HepG2 (cell line): Measurements from ENCODE around the gene SAMD14. TPM values are rescaled to one million over a fixed set of nuclear protein-coding genes. Genes with fewer than 3 reads are reported as not detected.

ENCODE experiments used
- ARHGAP35 ChIP-seq: sonication (generic); formaldehyde crosslinking; IDR thresholded peaks from 2 replicates; pipeline ENCODE4 v1.9.0; 2022; ENCODE audit warnings: mild to moderate bottlenecking, inconsistent platforms, moderate library complexity, missing genetic modification reagents, borderline replicate concordance
- EZH2 ChIP-seq: conservative IDR thresholded peaks from 2 replicates; pipeline ENCODE4 v1.6.1; 2012; ENCODE audit warnings: mild to moderate bottlenecking, low read depth, low read length, moderate library complexity
- GFI1 ChIP-seq: sonication (generic); formaldehyde crosslinking; IDR thresholded peaks from 2 replicates; pipeline ENCODE4 v1.5.0; 2020; ENCODE audit warnings: missing genetic modification reagents, mild to moderate bottlenecking, borderline replicate concordance
- HDAC2 ChIP-seq: sonication (generic); formaldehyde crosslinking; IDR thresholded peaks from 2 replicates; pipeline ENCODE4 v1.4.0; 2020; ENCODE audit warnings: missing genetic modification reagents
- PLSCR1 ChIP-seq: sonication (generic); formaldehyde crosslinking; IDR thresholded peaks from 2 replicates; pipeline ENCODE4 v1.5.0; 2020; ENCODE audit warnings: missing genetic modification reagents, mild to moderate bottlenecking, borderline replicate concordance
- STAT6 ChIP-seq: sonication (generic); formaldehyde crosslinking; IDR thresholded peaks from 2 replicates; pipeline ENCODE4 v1.4.0; 2020; ENCODE audit warnings: missing genetic modification reagents, mild to moderate bottlenecking, borderline replicate concordance
- U2AF1 ChIP-seq: fragments of 200-400 bp; formaldehyde crosslinking; optimal IDR thresholded peaks from 2 replicates; pipeline ENCODE3; 2017; ENCODE audit warnings: mild to moderate bottlenecking, low read depth, low read length
- ZSCAN25 ChIP-seq: sonication (generic); formaldehyde crosslinking; IDR thresholded peaks from 2 replicates; pipeline ENCODE4 v1.8.0; 2022; ENCODE audit warnings: mild to moderate bottlenecking, missing genetic modification reagents
- polyA plus RNA-seq, 8 experiments: library from polyadenylated mRNA; depleted of rRNA in 3 of 8; stranded (reverse) in 7 of 8; unstranded in 1 of 8; fragments of >200 nt; fragmentation: Illumina TruSeq in 4 of 8; extraction: Trizol in 4 of 8; gene quantifications; 2 replicates each; pipeline versions ENCODE4 v1.2.1 to v1.2.3, GENCODE V29; 2011 to 2016; ENCODE audit warnings: low read depth in 4 of 8, missing spikeins in 1 of 8, mixed read lengths in 1 of 8; ENCODE audit not compliant: insufficient read depth in 1 of 8
- total RNA-seq, 5 experiments: library from RNA; depleted of rRNA; stranded (reverse); fragments of >200 nt; fragmentation: Illumina TruSeq; extraction: Trizol; gene quantifications; 2 replicates each; pipeline ENCODE4 v1.2.3, GENCODE V29; 2016; ENCODE audit warnings: low read depth in 1 of 5
- TF ChIP-seq, protein P1 (sequence below), 2 experiments: fragments of 450-650 bp in 1 of 2; sonication (generic) in 1 of 2; formaldehyde crosslinking in 1 of 2; IDR thresholded peaks; 2 replicates each; pipeline versions ENCODE4 v1.6.1 to v1.8.0; 2016 to 2022; ENCODE audit warnings: antibody characterized with exemption in 1 of 2, mild to moderate bottlenecking in 1 of 2, missing genetic modification reagents in 1 of 2
- TF ChIP-seq, protein P2 (sequence below): IDR thresholded peaks from 2 replicates; pipeline ENCODE4 v1.6.1; 2012; ENCODE audit warnings: low read length, improper control_type of control experiment

Gene SAMD14
- total and polyA plus RNA-seq, 2 of the 13 experiments (the other 11 are each of a cell fraction or from before 2014, with no cell fraction given) = 0.07 to 0.22 TPM

DNA sequence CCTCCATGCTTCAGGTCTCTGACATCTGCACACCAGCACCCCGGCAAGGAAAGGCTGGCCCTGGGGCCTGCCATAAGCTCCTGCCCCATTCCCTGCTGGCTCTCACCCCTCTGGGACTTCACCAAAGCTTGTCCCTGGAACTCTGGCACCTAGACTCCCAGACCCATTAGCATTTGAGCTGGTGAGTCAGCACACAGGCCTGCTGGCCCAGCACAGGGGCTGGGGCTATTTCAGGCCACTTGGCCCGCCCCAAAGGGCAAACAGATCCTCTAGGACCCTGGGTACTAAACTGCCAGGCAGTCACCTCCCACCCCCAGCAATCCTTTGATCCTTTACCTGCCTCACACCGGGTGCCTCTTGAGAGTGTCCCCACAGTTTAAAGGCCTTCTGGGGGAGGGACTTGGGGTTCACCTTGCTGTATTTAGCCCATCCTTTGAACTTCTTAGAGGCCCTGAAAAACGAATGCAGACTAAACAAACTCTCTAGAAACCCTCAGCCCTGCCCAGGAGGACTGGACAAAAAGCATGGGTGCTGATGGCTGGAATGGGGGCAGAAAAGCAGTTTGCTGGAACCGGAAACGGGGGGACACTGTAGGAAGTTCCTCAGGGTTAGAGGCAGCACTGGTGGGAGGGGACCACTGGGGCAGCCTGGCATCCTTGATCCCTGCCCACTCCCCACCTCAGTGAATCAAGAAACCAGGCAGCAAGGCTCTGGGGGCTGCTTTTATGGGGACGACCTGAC, 3.2 kb upstream of the SAMD14 start (continued):
- TF ChIP-seq, protein P1, sequence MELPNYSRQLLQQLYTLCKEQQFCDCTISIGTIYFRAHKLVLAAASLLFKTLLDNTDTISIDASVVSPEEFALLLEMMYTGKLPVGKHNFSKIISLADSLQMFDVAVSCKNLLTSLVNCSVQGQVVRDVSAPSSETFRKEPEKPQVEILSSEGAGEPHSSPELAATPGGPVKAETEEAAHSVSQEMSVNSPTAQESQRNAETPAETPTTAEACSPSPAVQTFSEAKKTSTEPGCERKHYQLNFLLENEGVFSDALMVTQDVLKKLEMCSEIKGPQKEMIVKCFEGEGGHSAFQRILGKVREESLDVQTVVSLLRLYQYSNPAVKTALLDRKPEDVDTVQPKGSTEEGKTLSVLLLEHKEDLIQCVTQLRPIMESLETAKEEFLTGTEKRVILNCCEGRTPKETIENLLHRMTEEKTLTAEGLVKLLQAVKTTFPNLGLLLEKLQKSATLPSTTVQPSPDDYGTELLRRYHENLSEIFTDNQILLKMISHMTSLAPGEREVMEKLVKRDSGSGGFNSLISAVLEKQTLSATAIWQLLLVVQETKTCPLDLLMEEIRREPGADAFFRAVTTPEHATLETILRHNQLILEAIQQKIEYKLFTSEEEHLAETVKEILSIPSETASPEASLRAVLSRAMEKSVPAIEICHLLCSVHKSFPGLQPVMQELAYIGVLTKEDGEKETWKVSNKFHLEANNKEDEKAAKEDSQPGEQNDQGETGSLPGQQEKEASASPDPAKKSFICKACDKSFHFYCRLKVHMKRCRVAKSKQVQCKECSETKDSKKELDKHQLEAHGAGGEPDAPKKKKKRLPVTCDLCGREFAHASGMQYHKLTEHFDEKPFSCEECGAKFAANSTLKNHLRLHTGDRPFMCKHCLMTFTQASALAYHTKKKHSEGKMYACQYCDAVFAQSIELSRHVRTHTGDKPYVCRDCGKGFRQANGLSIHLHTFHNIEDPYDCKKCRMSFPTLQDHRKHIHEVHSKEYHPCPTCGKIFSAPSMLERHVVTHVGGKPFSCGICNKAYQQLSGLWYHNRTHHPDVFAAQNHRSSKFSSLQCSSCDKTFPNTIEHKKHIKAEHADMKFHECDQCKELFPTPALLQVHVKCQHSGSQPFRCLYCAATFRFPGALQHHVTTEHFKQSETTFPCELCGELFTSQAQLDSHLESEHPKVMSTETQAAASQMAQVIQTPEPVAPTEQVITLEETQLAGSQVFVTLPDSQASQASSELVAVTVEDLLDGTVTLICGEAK (IDR thresholded peaks at IDR 0.05) = no peak
- TF ChIP-seq, protein P1 (CRISPR knock-in tag; IDR thresholded peaks at IDR 0.05) = no peak
- TF ChIP-seq, protein P2, sequence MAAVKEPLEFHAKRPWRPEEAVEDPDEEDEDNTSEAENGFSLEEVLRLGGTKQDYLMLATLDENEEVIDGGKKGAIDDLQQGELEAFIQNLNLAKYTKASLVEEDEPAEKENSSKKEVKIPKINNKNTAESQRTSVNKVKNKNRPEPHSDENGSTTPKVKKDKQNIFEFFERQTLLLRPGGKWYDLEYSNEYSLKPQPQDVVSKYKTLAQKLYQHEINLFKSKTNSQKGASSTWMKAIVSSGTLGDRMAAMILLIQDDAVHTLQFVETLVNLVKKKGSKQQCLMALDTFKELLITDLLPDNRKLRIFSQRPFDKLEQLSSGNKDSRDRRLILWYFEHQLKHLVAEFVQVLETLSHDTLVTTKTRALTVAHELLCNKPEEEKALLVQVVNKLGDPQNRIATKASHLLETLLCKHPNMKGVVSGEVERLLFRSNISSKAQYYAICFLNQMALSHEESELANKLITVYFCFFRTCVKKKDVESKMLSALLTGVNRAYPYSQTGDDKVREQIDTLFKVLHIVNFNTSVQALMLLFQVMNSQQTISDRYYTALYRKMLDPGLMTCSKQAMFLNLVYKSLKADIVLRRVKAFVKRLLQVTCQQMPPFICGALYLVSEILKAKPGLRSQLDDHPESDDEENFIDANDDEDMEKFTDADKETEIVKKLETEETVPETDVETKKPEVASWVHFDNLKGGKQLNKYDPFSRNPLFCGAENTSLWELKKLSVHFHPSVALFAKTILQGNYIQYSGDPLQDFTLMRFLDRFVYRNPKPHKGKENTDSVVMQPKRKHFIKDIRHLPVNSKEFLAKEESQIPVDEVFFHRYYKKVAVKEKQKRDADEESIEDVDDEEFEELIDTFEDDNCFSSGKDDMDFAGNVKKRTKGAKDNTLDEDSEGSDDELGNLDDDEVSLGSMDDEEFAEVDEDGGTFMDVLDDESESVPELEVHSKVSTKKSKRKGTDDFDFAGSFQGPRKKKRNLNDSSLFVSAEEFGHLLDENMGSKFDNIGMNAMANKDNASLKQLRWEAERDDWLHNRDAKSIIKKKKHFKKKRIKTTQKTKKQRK = no peak
- TF ChIP-seq HDAC2 (CRISPR knock-in tag) = peak; percentile 77
- TF ChIP-seq PLSCR1 = no peak
- TF ChIP-seq ARHGAP35 = no peak
- no peak for TF ChIP-seq GFI1 (CRISPR knock-in tag)
- TF ChIP-seq EZH2 = no peak
- no peak for TF ChIP-seq U2AF1
- no peak for TF ChIP-seq STAT6 (CRISPR knock-in tag)
- TF ChIP-seq ZSCAN25 (CRISPR knock-in tag) = no peak
